Measurements from ENCODE around the gene MS4A6E.

The MS4A6E gene

DNA sequence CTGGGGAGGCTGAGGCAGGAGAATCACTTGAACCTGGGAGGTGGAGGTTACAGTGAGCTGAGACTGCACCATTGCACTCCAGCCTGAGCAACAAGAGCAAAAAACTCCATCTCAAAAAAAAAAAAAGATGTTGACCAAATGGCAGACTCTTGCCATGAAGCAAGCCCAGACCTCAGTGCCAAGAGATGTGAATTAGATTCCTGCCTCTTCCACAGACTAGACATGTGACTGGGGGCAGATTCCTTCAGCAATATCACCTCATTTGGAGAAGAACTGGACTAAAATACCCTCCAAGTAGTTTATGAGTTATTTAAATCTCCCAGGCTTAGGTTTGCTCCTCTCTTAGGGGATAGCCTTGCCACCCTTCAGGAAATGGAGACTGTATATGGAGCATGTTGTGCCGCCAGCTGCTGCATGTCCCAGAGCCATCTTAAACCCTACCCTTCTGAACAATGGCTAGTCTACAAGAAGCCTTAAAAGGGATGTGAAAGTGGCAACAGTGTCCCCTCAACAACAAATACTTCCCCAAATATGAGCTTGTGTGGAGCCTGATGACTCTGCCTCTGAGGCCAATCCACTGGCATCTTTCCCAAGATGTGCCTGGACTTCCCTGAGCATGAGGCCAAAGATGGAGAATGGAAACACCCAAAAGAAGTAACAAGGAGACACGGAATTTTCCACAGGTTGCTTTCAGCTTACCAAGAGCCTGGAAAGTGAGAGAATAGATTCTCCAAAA is 50.5 kb downstream of the MS4A6E start:
- DNase-seq, result no peak

DNA sequence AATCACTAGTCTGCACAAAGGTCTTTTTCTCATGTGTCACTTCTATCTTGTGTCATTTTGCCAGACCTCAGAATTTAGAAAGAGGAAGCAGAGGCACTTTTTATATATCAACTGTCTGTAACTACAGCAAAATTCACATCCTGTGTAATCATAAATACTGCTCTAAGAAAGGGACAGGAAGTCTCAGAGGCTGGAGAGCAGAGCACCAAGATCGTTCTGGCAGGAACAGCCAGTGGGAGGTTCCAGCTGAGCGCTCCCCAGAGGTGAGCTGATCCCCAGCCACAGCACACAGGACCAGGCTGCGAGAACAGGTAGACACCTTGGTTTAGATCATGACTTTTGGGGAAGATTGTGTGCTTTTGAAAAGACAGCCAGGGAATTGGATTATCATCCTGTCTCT is 51.3 kb downstream of the MS4A6E start, which contains the start of gene MS4A7:
TSS of gene MS4A7 (plus strand) at position 179 of the 400 bp plus-strand sequence. CDS start 4,610 bp downstream, outside the sequence.
- no peak for DNase-seq

DNA sequence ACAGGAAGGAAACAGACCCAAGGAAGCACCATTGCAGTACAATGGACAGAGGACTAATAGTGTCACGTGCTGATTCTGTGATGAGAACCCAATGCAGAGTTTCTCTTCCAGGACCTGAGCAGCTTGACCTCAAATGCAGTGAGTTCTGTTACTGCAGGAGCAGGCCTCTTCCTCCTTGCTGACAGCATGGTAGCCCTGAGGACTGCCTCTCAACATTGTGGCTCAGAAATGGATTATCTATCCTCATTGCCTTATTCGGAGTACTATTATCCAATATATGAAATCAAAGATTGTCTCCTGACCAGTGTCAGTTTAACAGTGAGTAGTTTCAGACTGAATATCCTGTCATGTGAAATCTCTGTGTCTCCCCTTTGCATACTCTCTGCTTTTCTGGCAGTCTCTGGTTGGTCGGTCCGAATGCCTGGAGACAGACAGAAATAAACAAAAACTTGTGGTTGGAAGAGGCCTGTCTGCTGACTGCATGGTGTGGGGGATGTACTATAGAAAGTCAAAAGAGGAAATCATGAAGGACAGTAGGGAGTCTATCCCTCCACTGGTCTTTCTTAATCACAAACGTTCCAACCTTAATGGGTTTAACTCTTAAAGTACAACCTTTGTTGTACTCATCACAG is 62.3 kb downstream of the MS4A6E start:
- DNase-seq, result no peak

DNA sequence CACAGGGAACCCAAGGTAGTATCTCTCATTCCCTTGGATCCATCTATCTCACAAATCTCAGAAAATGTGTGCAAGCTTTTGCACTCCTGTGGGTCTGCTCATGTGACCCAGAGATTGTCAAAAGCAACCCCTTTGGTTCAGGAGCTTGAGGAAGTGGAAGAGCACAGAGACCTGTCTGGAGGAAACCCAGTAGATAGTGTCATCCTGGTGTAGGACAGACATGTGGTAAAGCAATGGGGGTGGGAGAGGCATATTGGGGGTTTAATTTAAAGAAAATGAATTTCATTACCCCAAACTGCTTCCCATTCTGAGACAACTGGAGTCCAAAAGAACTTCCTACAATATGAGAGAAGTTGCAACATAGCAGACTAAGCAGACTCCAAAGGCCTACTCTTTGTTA is 63.4 kb downstream of the MS4A6E start:
- DNase-seq, result no peak
